Measurements from ENCODE around the gene CROT.

CROT gene

DNA sequence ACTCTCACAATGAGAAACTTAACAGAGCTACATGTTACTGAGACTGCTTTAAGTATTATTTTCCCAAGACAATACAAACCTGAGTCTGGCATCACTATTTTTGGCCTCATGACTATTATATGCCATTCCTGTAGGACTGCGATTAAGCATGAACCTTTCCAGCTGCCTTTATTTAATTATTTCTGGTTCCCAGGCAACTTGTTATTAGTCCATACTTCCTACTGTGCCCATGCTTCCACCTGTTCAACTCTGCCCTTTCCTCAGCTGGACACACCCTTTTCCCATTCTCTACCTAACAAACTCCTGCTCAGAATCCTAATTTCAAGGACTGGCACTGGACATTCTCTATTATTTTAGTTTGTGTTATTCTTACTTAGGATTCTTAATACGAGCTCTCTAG is 8.1 kb upstream of the CROT start:
- no peak overlapping the region for H3K27ac ChIP-seq (ENCODE audit: low read length)
- no peak overlapping the region for H3K4me3 ChIP-seq (ENCODE audit: low read length)
- H2AFZ ChIP-seq (ENCODE audit: low read depth, low read length) = no peak overlapping the region
- H3K4me1 ChIP-seq (ENCODE audit: low read length) = no peaks in the 10 kb centered on the region
- no peaks in the 10 kb centered on the region for H4K20me1 ChIP-seq (ENCODE audit: insufficient read depth, low read length)
- no peak for TF ChIP-seq EZH2phosphoT487 (IDR thresholded peaks at IDR 0.05; ENCODE audit: low read depth)
- TF ChIP-seq, protein P1, sequence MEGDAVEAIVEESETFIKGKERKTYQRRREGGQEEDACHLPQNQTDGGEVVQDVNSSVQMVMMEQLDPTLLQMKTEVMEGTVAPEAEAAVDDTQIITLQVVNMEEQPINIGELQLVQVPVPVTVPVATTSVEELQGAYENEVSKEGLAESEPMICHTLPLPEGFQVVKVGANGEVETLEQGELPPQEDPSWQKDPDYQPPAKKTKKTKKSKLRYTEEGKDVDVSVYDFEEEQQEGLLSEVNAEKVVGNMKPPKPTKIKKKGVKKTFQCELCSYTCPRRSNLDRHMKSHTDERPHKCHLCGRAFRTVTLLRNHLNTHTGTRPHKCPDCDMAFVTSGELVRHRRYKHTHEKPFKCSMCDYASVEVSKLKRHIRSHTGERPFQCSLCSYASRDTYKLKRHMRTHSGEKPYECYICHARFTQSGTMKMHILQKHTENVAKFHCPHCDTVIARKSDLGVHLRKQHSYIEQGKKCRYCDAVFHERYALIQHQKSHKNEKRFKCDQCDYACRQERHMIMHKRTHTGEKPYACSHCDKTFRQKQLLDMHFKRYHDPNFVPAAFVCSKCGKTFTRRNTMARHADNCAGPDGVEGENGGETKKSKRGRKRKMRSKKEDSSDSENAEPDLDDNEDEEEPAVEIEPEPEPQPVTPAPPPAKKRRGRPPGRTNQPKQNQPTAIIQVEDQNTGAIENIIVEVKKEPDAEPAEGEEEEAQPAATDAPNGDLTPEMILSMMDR (IDR thresholded peaks at IDR 0.05; ENCODE audit: low read depth, low read length) = no peak
- no peaks in the 10 kb centered on the region for H3K79me2 ChIP-seq (ENCODE audit: low read length)
- no peaks in the 10 kb centered on the region for H3K9me3 ChIP-seq (ENCODE audit: insufficient read depth, low read length)
- no peak overlapping the region for H3K4me2 ChIP-seq (ENCODE audit: low read length)
- H3K36me3 ChIP-seq (replicated peaks; ENCODE audit: low read depth, low read length) = no peaks in the 10 kb centered on the region
- H3K9ac ChIP-seq (ENCODE audit: low read length) = no peak overlapping the region
- no peaks in the 10 kb centered on the region for H3K27me3 ChIP-seq (ENCODE audit: low read depth, low read length)

DNA sequence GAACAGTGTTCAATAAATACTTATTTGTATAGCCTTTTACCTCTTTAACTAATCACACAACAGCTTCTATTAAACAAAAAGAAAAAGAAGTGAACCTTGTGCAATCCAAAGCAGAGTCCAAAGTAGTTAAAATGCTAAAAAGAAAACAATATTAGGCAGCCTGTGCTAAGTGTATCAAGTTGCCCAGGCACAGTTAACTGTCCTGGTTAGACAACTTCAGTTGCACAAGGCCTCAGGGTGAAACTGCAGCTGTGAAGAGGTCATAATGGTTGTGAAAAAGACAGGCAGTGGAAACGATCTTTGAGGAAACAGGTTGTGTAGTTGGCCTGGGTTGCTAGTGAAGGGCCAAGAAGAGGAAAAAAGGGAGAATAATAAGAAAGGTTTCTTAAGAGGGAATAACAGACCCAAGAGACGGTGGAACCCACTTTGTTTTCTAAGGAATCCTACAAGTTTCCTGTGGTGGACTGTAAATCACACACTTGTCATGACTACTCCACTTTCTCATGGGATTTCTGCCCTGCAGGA is 6.0 kb upstream of the CROT start:
- Histone ChIP-seq H3K4me2 (ENCODE audit: low read length) (no peak overlapping the region), H3K36me3 (replicated peaks; ENCODE audit: low read depth, low read length) (no peaks in the 10 kb centered on the region), H4K20me1 (ENCODE audit: insufficient read depth, low read length) (no peaks in the 10 kb centered on the region), H3K79me2 (ENCODE audit: low read length) (no peaks in the 10 kb centered on the region), H3K27me3 (ENCODE audit: low read depth, low read length) (no peaks in the 10 kb centered on the region), H3K4me3 (ENCODE audit: low read length) (no peak overlapping the region), H3K9me3 (ENCODE audit: insufficient read depth, low read length) (no peaks in the 10 kb centered on the region), H2AFZ (ENCODE audit: low read depth, low read length) (no peak overlapping the region), H3K27ac (ENCODE audit: low read length) (no peak overlapping the region), H3K4me1 (ENCODE audit: low read length) (peaks cover 2% of the 10 kb centered on the region), H3K9ac (ENCODE audit: low read length) (no peak overlapping the region)
- TF ChIP-seq, protein P1 (IDR thresholded peaks at IDR 0.05; ENCODE audit: low read depth, low read length) = no peak
- TF ChIP-seq EZH2phosphoT487 (IDR thresholded peaks at IDR 0.05; ENCODE audit: low read depth) = no peak

DNA sequence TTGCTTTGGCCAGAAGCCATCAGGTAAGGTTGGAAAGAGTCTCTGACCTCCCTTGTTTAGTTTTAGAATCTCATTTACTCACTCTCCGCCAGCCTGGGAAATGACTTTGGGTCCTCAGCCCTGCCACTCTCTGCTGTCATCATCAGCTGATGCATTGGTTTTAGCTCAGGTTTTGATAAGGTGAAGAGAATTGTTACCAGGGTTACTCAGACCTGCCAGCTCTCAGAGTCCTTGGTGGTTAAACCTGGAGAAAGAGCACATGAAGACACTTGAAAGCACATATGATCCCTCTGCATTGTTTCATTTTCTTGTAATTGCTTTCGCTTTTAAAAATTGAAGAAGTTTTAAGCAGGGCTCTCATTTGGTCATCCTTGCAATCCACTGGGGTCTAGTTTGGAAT is 4.0 kb upstream of the CROT start:
- H3K27ac ChIP-seq (ENCODE audit: low read length) = no peak overlapping the region
- H3K27me3 ChIP-seq (ENCODE audit: low read depth, low read length) = no peaks in the 10 kb centered on the region
- no peaks in the 10 kb centered on the region for H3K9me3 ChIP-seq (ENCODE audit: insufficient read depth, low read length)
- H3K4me3 ChIP-seq (ENCODE audit: low read length) = no peak overlapping the region
- no peak overlapping the region for H3K9ac ChIP-seq (ENCODE audit: low read length)
- no peaks in the 10 kb centered on the region for H3K36me3 ChIP-seq (replicated peaks; ENCODE audit: low read depth, low read length)
- H3K4me2 ChIP-seq (ENCODE audit: low read length) = no peak overlapping the region
- H2AFZ ChIP-seq (ENCODE audit: low read depth, low read length) = no peak overlapping the region
- no peak for TF ChIP-seq EZH2phosphoT487 (IDR thresholded peaks at IDR 0.05; ENCODE audit: low read depth)
- TF ChIP-seq, protein P1 (IDR thresholded peaks at IDR 0.05; ENCODE audit: low read depth, low read length) = no peak
- no peaks in the 10 kb centered on the region for H4K20me1 ChIP-seq (ENCODE audit: insufficient read depth, low read length)
- no peaks in the 10 kb centered on the region for H3K79me2 ChIP-seq (ENCODE audit: low read length)
- peaks cover 11% of the 10 kb centered on the region for H3K4me1 ChIP-seq (ENCODE audit: low read length)

DNA sequence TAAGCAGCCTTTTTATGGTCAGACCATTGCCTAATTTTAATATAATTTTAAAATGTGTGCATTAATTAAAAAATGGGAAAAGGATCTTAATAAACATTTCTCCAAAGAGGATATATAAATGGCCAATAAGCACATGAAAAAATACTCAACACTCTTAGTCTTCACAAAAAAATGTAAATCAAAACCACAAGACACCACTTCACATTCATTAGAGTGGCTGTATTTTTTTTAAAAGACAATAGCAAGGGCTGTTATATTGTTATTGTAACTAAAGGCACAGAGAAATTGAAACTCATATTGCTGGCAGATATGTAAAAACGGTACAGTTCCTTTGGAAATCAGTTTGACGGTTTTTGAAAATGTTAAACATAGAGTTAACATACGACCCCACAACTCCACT is 3.2 kb upstream of the CROT start:
- Histone ChIP-seq H3K9ac (ENCODE audit: low read length) (no peak overlapping the region), H3K4me2 (ENCODE audit: low read length) (no peak overlapping the region), H3K4me3 (ENCODE audit: low read length) (no peak overlapping the region), H3K36me3 (replicated peaks; ENCODE audit: low read depth, low read length) (no peaks in the 10 kb centered on the region), H2AFZ (ENCODE audit: low read depth, low read length) (no peak overlapping the region), H3K9me3 (ENCODE audit: insufficient read depth, low read length) (no peaks in the 10 kb centered on the region), H3K4me1 (ENCODE audit: low read length) (peaks cover 11% of the 10 kb centered on the region), H4K20me1 (ENCODE audit: insufficient read depth, low read length) (no peaks in the 10 kb centered on the region), H3K27ac (ENCODE audit: low read length) (no peak overlapping the region), H3K27me3 (ENCODE audit: low read depth, low read length) (no peaks in the 10 kb centered on the region), H3K79me2 (ENCODE audit: low read length) (no peaks in the 10 kb centered on the region)
- TF ChIP-seq, protein P1 (IDR thresholded peaks at IDR 0.05; ENCODE audit: low read depth, low read length) = no peak
- TF ChIP-seq EZH2phosphoT487 (IDR thresholded peaks at IDR 0.05; ENCODE audit: low read depth) = no peak

Measured in OCI-LY3 (cell line).